Eye (tissue), 1 donor: ENCODE measurements around the gene ARL13B.
A peak's percentile ranks its signal among the peaks of the same experiment; 100 is the strongest.
"Not testable (repeated sequence)": the region's sequence is repeated elsewhere in the genome, so short reads cannot be mapped to it uniquely, and the experiment has no call there.

ENCODE experiments used
- DNase-seq: peaks from one replicate; pipeline ENCODE4 v3.0.0-alpha.2; 2015

The ARL13B gene

DNA sequence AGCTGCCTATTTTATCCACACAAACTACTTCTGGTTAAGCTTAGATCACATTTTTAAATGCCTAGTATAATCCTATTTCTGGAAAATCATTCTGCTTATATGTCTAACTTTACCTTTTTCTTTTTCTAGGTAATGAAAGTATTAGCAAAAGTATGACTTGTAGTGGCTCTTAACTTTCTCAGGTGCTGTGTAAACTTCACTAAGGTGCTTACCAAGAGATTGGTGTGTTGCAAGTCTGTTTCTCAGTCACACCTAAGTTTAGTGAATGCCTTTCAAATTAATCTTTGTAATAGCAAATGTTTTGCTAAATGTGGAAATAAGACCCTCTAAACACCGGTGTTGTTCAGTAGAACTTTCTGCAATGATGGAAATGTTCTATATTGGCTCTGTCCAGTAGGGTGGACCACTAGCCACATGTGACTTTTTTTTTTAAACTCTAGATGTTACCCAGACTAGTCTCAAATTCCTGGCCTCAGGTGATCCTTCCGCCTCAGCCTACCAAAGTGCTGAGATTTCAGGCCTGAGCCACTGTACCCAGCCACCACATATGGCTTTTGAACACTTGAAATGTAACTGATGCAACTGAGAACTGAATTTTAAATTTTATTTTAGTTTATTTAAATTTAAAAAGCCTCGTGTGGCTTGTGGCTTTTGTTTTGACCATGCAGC is 22.0 kb downstream of the ARL13B start:
- DNase-seq, result no peak

DNA sequence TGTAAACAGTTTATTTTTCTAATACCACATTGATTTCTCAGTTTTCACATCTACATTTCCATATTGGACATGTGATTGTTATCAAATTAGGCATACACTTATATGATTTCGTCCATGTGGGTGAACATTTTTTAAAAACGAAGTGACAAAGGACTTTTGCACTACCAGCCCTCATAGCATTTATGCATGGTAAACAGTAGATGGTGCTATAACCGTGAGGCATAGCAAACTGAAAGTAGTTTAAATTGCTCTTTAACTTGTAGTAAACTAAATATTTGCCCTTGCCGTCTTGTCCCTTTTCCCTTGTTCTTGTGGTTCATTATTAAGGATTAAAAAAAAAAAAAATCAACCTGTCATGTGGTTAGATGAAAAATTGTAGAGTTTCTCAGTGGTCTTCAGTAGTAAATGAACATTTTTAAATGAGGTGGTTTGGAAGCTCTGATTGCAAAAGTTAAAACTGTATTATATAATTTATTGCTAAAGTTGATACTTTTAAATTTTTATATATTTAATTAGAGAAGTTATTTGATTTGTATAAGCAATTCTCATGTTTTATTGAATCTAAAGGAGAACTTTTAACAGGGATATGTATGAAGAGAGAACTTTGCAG is 24.5 kb downstream of the ARL13B start:
- peak; percentile 66 for DNase-seq

DNA sequence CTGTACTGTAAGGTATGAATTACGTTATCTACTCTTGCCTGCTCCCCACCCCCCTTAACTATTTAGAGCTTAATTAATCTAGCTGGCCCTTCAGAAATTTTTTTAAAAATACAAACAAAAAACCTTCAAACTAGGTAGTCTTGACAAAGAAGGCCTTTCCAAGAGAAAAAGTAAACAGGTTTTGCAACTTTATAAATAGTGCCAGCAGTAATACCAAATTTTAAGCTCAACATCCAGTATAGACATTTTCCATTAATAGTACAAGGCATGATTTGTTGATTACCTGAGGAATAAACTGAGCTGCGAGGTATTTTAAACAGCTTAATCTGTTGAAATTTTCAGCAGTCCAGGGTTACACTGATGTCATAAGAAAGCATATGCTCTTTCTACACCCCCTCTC is 28.3 kb downstream of the ARL13B start:
- no peak for DNase-seq

DNA sequence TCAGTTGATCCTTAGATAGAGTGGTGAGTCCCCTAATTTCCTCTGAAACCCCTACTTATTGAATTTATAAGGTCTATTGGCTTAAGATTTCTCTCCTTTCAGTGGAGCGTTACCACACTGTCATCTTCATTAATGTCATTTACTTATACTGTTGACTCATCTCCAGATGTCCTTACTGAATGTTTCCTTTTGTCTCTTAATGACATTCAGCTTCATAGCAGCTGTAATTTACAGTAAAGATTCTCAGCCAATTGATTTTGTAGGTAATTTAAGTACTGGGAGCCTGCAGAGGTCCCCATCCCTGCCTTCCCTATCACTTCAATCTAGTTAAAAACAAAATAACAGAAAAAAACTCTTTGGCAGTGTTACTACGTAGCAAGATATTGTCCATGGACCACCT is 29.7 kb downstream of the ARL13B start:
- DNase-seq, result no peak

DNA sequence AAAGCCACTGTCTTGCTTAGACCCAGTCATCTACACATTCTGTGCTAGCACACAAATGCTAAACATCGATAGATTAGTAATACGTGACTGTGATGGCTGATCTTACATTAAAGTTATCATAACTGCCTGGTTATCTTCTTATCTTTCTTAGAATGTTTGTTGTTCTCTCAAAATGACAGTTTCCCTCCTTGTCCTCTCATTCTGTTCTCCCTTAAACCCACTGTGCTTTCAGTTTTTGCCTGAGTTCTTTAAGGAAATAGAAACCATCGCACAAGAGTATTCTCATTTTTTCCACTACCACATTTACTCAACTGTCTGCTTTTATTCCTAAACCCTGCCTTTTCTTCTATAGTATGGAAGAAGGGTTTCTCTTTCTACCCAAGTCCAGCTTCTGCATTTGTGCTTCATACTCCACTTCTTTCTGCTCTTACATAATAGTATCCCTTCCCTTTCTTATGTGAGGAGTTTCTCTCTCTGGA is 31.3 kb downstream of the ARL13B start:
- no peak for DNase-seq

DNA sequence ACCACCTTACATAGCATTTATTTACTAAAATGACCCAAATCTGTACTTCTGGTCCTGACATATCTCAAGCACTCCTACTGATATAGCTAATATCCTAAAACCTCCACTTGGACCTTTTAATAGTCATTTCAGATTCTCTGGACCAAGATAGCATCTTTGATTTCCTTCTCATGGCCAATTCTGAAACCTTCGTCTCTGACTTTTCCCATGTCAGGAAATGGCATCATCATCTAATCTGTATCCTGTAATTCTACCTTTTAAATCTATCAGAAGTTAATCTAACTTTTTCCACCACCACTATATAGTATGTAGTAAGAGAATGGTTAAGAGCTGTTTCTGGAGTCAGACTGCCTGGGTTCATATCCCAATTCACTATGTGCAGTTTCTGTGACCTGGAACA is 32.2 kb downstream of the ARL13B start:
- DNase-seq, result no peak

DNA sequence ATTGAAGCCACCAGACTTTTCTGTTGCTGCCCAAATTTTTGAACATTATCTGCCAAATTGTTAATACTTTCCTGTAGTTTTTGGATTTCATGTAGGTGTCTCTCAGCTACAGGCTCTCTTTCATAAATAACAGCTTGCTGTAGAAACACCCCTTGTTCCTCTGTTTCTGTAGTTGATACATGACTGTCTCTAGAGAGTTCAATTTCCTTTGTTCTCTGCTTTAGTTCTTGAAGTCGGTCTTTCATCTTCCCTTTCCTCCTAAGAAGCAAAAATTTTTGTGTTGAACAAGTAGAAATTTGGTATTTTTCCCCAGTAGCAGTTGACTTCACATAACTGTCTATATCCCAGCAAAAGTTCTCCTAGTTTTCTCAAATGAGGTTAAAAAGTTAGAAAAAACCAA is 35.1 kb downstream of the ARL13B start:
- DNase-seq, result no peak

DNA sequence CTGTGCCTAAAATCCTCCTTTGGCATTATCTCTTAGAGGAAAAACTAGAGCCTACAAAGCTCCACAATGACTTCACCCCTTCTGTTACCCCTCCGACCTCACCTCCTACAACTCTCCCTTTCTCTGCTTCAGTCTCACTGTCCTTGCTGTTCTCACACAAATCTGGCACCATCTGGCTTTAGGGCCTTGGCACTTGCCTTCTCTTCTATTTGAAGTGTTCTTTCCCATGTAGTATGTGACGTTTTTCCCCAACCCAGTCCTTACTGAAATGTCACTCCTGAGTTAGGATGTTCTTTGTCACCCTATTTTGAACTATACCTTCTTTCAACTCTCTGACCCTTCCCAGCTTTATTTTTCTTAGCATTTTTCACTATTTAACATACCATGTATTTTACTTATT is 39.7 kb downstream of the ARL13B start:
- DNase-seq, result no peak

DNA sequence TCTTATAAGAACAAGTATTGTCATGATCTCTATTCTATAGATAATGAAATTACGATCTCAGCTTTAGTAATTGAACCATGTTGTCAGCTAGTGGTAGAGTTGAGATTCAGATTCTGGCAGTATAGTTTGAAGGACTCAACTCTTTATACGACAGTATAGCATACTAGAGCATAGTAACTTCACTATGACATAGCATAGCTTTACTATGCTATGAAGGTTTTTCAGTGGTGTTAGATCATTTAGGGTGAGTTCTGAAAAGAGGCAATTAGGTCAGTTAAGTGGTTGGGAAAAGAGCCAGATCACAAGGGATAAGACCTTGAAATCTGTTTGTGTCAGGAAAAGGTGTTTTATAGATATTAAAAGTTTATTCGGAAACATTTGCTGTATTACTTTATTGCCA is 40.3 kb downstream of the ARL13B start:
- no peak for DNase-seq

DNA sequence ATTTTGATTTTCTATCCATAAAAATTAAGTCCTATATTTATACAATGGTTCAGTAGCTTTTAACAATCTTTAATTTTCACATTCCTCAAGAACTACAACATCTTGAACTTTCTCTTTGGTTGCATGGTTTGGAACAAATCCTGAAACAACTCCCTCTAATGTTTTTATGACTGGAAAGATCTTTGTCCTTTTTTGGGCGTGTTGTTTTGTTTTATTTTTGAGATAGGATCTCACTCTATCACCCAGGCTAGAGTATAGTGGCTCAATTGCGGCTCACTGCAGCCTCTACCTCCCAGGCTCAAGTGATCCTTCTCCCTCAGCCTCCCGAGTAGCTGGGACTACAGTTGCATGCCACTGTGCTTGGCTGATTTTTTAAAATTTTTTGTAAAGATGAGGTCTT is 44.4 kb downstream of the ARL13B start:
- no peak for DNase-seq

DNA sequence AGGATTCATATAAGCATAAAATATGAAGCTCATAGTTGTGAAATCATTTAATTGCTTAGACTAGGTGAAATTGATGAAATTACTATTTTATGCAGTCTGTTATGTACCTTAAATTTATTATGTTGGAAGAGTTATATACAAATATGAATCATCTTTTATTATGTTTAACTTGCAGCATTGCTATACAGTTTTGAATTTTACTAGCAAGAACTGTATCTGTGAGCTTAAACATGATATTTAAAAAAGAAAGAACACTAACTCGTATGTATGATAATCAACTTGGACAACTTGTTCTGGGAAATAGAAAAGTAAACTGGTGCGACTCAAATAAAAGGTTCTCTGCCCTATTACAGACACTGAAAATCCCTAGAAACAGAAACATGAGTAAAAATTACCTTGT is 46.7 kb downstream of the ARL13B start:
- DNase-seq, result no peak

DNA sequence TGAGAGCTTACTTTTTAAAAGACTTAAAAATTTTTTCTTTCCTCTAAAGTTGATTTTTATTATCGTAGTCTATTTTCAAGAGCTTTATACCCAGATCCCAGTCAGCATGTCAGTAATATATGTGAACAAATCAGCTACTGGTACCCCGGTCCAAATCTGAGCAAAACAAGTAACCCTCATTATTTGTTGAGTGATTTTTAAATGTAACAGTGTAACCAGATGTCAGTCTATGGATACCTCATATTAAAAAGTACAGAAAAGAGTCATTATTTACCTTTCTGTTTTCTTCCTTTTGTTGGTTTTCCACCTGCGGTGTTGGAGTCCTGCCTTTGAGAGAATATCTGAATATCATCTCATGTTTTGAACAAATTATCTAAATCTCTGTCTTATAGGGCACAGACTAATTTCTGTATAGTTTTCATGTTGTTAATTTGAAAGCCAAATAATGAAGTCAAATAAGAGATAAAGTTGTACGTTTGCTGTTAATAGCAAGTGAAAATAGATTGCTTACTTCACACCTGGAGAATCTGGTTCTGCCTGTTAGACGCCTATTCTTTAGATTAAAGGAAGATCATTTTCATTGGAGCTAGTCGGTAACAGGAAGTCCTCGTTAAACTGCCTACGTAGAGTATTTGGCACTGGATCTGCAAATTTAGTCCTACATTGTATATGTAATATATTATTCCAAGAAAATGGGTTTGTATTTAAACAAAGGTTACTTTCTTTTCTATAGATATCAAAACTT is 48.3 kb downstream of the ARL13B start, which contains the start of gene STX19:
Gene STX19, minus strand, starts transcription at position 505 of the 745 bp plus-strand sequence. CDS start 13,328 bp downstream, outside the sequence.
- DNase-seq, result peak; percentile 36

DNA sequence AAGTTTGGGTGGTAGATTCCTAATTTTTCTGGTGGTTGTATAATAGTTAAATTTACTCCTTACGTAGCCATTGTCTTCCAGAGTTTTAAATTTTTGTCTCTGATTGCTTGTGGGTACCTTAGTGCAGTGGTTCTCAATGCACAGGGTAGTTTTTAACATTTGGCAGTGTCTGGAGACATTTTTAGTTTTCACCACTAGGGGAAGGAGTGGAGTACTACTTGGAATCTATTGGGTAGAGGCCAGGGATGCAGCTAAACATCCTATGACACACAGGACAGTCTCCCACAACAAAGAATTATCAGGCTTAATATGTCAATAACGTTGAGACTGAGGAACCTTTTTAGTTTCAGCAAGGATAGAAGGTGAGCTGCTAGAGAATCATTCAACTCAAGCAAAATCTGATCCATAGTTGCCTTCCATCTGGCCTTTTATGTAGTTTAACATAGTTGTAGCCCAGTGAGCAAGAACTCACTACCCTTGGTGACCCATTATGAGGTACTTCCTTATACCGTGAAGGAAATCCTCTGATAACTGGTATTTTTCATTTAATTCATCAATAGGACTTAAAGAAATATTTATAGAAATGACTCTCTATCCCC is 57.1 kb downstream of the ARL13B start:
- DNase-seq, result no peak

DNA sequence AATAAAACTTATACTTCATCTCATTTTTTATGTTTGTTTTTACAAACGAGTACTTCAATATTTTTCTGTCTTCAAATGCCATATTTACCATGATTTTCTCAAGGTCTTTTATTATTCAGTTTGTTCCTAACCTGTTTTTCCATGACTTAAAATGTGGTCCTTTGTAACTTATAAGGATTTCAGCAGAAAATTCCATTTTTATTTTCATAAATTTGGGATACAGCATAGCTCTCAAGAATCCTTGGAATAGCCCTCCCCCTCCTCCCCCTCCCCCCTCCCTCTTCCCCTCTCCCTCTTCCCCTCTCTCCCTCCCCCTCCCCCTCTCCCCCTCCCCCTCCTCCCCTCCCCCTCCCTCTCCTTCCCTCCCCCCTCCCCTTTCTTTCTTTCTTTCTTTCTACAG is 63.3 kb downstream of the ARL13B start:
- DNase-seq, result no peak

DNA sequence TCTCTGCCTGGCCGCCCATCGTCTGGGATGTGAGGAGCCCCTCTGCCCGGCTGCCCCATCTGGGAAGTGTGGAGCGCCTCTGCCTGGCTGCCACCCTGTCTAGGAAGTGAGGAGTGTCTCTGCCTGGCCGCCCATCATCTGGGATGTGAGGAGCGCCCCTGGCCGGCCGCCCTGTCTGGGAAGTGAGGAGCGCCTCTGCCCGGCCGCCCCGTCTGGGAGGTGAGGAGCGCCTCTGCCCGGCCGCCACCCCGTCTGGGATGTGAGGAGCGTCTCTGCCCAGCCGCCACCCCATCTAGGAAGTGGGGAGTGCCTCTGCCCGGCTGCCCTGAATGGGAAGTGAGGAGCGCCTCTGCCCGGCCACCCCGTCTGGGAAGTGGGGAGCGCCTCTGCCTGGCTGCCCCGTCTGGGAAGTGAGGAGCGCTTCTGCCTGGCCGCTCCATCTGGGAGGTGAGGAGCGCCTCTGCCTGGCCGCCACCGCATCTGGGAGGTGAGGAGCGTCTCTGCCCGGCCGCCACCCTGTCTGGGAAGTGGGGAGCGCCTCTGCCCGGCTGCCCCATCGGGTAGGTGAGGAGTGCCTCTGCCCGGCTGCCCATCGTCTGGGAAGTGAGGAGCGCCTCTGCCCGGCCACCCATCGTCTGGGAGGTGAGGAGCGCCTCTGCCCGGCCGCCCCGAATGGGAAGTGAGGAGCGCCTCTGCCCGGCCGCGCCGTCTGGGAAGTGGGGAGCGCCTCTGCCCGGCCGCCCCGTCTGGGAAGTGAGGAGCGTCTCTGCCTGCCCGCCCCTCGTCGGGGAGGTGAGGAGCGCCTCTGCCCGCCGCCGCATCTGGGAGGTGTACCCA is 64.4 kb downstream of the ARL13B start:
- not testable (repeated sequence) for DNase-seq

DNA sequence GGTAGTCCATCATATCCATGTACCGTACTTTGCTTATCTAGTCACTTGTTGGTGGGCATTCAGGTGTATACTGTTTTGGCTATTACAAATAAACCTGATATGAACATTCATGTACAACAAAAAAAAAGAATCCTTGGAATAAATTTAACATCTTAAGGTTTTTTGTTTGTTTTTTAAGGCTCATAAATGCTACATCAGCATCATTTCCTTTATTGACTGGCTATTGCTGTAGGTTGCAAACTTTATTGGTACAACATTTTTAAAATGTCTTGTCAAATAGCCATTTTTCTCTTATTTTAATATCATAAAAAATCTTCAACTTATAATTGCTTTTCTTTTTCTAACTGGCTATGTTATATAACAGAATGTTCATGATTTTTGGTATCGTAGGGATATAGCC is 66.6 kb downstream of the ARL13B start:
- no peak for DNase-seq

DNA sequence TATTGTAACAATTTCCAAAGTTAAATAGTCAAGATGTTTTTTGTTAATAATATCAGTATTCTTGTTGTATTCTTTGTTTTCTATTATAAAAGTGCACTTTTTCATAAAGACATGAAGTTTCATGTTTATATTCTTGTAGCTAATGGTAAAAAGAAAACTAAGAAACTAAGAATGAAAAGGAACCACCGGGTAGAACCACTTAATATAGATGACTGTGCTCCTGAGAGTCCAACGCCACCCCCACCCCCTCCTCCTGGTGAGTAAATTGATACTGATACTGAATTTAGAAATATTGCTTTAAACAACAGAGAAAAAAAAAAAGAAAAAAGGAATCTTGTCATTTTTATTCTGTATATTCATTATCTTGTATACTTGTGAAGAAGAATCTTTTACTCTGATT is 69.3 kb downstream of the ARL13B start:
- DNase-seq, result no peak

DNA sequence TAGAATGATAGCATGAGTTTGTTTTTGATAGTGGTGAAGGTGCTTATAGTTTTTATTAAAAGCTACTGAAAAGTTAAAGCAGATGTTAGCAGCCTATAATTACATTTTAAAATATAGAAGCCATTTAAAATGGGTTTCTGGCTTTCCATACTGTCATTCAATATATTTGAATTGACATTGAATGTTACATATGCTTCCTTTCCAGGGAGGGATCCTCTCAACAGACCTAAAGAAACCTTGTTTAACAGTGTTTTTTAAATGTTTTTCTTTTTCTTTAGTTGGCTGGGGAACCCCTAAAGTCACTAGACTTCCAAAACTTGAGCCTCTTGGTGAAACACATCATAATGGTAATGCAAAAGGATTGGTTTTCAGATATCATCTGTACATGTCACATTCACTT is 70.6 kb downstream of the ARL13B start:
- DNase-seq, result no peak

DNA sequence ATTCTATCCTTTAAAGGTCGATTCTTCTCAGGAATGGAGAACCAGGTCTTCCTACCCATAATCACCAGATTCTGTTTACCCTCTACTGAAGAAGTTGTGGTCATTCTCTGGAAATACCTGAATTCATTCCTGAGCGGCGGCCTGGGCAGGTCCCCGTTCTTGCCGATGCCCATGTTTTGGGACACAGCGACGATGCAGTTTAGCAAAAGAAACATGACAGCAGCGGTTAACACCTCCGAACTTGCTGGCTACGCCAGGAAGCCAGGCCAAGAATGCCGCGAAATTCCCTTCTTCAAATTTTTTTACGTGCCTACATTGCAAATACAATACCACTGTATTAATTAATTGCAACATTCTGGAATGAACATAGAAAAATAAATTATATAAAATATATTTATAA is 81.3 kb downstream of the ARL13B start:
- no peak for DNase-seq

DNA sequence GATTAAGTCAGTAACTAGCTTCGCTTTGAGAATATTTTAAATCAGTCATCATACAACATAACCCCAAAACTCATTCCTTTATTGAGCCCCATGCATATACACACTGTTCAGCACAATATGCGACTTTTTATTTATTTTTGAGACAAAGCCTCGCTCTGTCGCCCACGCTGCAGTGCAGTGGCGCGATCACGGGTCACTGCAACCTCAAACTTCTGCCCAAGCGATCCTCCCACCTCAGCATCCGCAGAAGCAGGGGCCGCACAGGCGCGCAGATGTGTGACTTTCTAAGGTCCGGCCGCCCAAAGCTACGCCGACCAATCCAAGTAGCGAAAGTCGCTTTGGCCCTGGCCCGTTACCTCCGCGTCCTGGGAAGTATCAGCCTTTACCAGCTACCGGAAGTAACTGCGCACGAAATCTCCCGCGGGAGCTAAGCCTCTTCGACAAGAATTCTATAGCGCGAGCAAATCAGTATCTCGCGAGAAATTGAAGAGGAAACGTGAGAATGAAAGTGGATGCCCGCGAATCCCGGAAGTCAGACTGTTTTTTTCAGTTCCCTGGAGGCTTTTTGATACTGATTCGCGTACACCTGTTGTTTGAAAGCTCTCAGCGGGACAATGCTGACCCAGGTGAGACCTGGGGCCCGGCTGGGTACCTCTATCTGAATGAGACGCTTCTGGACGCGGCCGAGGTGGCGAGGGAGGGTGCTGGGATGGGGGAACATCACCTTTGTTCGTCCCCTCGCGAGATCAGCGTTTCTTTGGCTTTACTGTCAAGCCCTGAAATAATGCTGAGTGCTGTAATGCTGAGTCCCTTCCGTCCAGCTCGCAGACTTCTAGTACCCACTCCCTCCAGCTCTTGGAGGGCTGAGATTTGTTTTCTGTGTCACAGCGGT is 82.8 kb downstream of the ARL13B start, which contains the start of the genes DHFR2 and NSUN3:
Gene DHFR2, minus strand, starts transcription at position 404 of the 892 bp plus-strand sequence. CDS start 1,405 bp downstream, outside the sequence.
Gene NSUN3, plus strand, starts transcription at position 549 of the 892 bp plus-strand sequence. Its CDS starts 66 bp downstream, at position 615.
- peak; percentile 99 for DNase-seq

DNA sequence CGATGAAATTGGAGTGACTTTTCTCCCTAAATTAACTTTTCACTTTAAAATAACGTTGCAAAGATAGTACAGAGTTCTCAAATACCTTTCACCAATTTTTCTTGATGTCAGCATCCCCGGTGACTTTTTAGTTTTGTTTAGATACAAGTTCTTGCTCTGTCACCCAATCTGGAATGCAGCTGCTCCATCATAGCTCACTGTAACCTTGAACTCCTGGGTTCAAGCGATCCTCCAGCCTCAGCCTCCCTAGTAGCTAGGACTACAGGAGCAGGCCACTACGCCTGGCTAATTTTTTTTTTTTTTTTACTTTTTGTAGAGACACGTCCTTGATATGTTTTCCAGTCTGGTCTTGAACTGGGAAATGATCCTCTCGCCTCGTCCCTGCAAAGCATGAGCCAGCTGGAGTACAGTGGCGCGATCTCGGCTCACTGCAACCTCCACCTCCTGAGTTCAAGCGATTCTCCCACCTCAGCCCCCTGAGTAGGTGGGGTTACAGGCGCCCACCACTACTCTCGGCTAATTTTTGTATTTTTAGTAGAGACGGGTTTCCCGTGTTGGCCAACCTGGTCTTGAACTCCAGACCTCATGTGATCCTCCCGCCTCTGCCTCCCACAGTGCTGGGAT is 83.7 kb downstream of the ARL13B start:
- no peak for DNase-seq
